SK-N-SH (cell line): Measurements from ENCODE around the gene PTPRG. TPM values are rescaled to one million over a fixed set of nuclear protein-coding genes. Genes with fewer than 3 reads are reported as not detected.

Experiments used
- CTCF ChIA-PET: fragments of 300-600, 350-600 bp; formaldehyde crosslinking; extraction: SDS; loops from one replicate; lab custom pipeline; 2021; lab: Yijun Ruan, JAX
- POLR2A ChIA-PET: fragments of 350-600 bp; sonication (Branson Sonifier 250); formaldehyde crosslinking; extraction: SDS; loops from one replicate; lab custom pipeline; 2020; ENCODE audit warnings: antibody characterized with exemption, inconsistent platforms; lab: Yijun Ruan, JAX
- DNase-seq: peaks from one replicate; pipeline ENCODE4 v3.0.0; 2012
- H2AFZ ChIP-seq: fragments of 200-600 bp; sonication (generic); 2 replicates; pipeline ENCODE4 v1.8.1; 2016; ENCODE audit warnings: antibody characterized with exemption, mild to moderate bottlenecking, low read depth
- H3F3A ChIP-seq: fragments of 200-600 bp; sonication (generic); replicated peaks from 2 replicates; pipeline ENCODE3; 2016; ENCODE audit warnings: antibody characterized with exemption, mild to moderate bottlenecking; ENCODE audit not compliant: insufficient read depth
- H3K27ac ChIP-seq, 2 experiments: fragments of 200-500 bp in 1 of 2; fragments of 200-600 bp in 1 of 2; sonication (Bioruptor generic) in 1 of 2; sonication (generic), shearing (Covaris generic) in 1 of 2; 2 replicates each; pipeline versions ENCODE4 v1.5.1 to v1.6.1; 2014 to 2016; ENCODE audit warnings: low read depth in 2 of 2, inconsistent platforms in 1 of 2, low read length in 1 of 2, mild to moderate bottlenecking in 1 of 2, mixed read lengths in 1 of 2
- H3K27me3 ChIP-seq: fragments of 200-600 bp; sonication (generic), shearing (Covaris generic); 2 replicates; pipeline ENCODE4 v1.6.1; 2016; ENCODE audit warnings: mixed run types; ENCODE audit not compliant: insufficient read depth
- H3K36me3 ChIP-seq, 2 experiments: fragments of 200-500 bp in 1 of 2; fragments of 200-600 bp in 1 of 2; sonication (Bioruptor generic) in 1 of 2; sonication (generic) in 1 of 2; replicated peaks in 1 of 2; 2 replicates each; pipeline versions ENCODE3 to v1.5.1; 2014 to 2016; ENCODE audit warnings: low read length in 1 of 2, mild to moderate bottlenecking in 1 of 2; ENCODE audit not compliant: insufficient read depth in 2 of 2, control insufficient read depth in 1 of 2
- H3K4me1 ChIP-seq, 2 experiments: fragments of 200-500 bp in 1 of 2; fragments of 200-600 bp in 1 of 2; sonication (Bioruptor generic) in 1 of 2; sonication (generic), shearing (Covaris generic) in 1 of 2; 2 replicates each; pipeline versions ENCODE4 v1.5.1 to v1.6.1; 2014 to 2016; ENCODE audit warnings: low read depth in 1 of 2, low read length in 1 of 2, mixed run types in 1 of 2; ENCODE audit not compliant: insufficient read depth in 2 of 2, control insufficient read depth in 1 of 2
- H3K4me2 ChIP-seq: fragments of 200-600 bp; sonication (generic), shearing (Covaris generic); 2 replicates; pipeline ENCODE4 v1.6.1; 2017; ENCODE audit warnings: mixed run types
- H3K4me3 ChIP-seq, 2 experiments: fragments of 200-500 bp in 1 of 2; fragments of 200-600 bp in 1 of 2; sonication (Bioruptor generic) in 1 of 2; sonication (generic), shearing (Covaris generic) in 1 of 2; 2 replicates each; pipeline versions ENCODE4 v1.5.1 to v1.8.1; 2014 to 2016; ENCODE audit warnings: low read depth in 2 of 2, inconsistent platforms in 1 of 2, low read length in 1 of 2, mild to moderate bottlenecking in 1 of 2, mixed read lengths in 1 of 2, moderate library complexity in 1 of 2
- H3K79me2 ChIP-seq: fragments of 200-600 bp; sonication (generic); 2 replicates; pipeline ENCODE4 v1.8.1; 2017; ENCODE audit warnings: mild to moderate bottlenecking; ENCODE audit not compliant: insufficient read depth
- H3K9ac ChIP-seq: fragments of 200-600 bp; sonication (generic); 2 replicates; pipeline ENCODE4 v1.6.1; 2017; ENCODE audit warnings: mixed run types
- H3K9me2 ChIP-seq: fragments of 200-600 bp; sonication (generic); 2 replicates; pipeline ENCODE4 v1.6.1; 2017; ENCODE audit warnings: mixed run types
- H3K9me3 ChIP-seq: fragments of 200-600 bp; sonication (generic); 2 replicates; pipeline ENCODE4 v1.6.1; 2017; ENCODE audit warnings: mixed run types, mild to moderate bottlenecking, moderate library complexity
- H4K20me1 ChIP-seq: fragments of 200-600 bp; sonication (generic); 2 replicates; pipeline ENCODE4 v1.6.1; 2017; ENCODE audit warnings: mild to moderate bottlenecking, mixed run types; ENCODE audit not compliant: insufficient read depth
- EP300 ChIP-seq, 2 experiments: IDR thresholded peaks; 2 replicates each; pipeline versions ENCODE4 v1.4.0 to v1.6.1; 2012; ENCODE audit warnings: borderline replicate concordance in 1 of 2, low read depth in 1 of 2, low read length in 1 of 2
- EZH2phosphoT487 ChIP-seq: fragments of 200-600 bp; sonication (generic); IDR thresholded peaks from 2 replicates; pipeline ENCODE4 v1.6.1; 2017; ENCODE audit warnings: low read depth, mixed run types, mild to moderate bottlenecking, antibody characterized with exemption, moderate library complexity, borderline replicate concordance
- FOSL2 ChIP-seq: IDR thresholded peaks from 2 replicates; pipeline ENCODE4 v1.4.0; 2012; ENCODE audit warnings: low read depth, mild to moderate bottlenecking, moderate library complexity, borderline replicate concordance
- FOXJ3 ChIP-seq: sonication (generic); formaldehyde crosslinking; IDR thresholded peaks from 2 replicates; pipeline ENCODE4 v1.5.1; 2020; ENCODE audit warnings: mild to moderate bottlenecking, missing genetic modification reagents
- FOXM1 ChIP-seq: IDR thresholded peaks from 2 replicates; pipeline ENCODE4 v1.4.0; 2012; ENCODE audit warnings: low read depth, mild to moderate bottlenecking
- IRF3 ChIP-seq: fragments of 150-350 bp; IDR thresholded peaks from 2 replicates; pipeline ENCODE4 v1.6.1; 2016; ENCODE audit warnings: mild to moderate bottlenecking, low read depth, low read length
- JUND ChIP-seq: IDR thresholded peaks from 2 replicates; pipeline ENCODE4 v1.4.0; 2012
- MEF2A ChIP-seq: IDR thresholded peaks from 2 replicates; pipeline ENCODE4 v1.4.0; 2012; ENCODE audit warnings: low read depth, borderline replicate concordance
- MXI1 ChIP-seq: IDR thresholded peaks from 2 replicates; pipeline ENCODE4 v1.6.1; 2012; ENCODE audit warnings: mild to moderate bottlenecking, low read depth, low read length, improper control_type of control experiment
- NFIC ChIP-seq: IDR thresholded peaks from 2 replicates; pipeline ENCODE4 v1.4.0; 2012; ENCODE audit warnings: borderline replicate concordance
- SIN3A ChIP-seq: IDR thresholded peaks from 2 replicates; pipeline ENCODE4 v1.6.1; 2012; ENCODE audit warnings: low read depth, mild to moderate bottlenecking, low read length, moderate library complexity, borderline replicate concordance
- TAF1 ChIP-seq: IDR thresholded peaks from 2 replicates; pipeline ENCODE4 v1.6.1; 2012; ENCODE audit warnings: low read depth, mild to moderate bottlenecking, low read length, moderate library complexity, borderline replicate concordance
- TCF12 ChIP-seq: IDR thresholded peaks from 2 replicates; pipeline ENCODE4 v1.4.0; 2012
- USF1 ChIP-seq: IDR thresholded peaks from 2 replicates; pipeline ENCODE4 v1.4.0; 2012; ENCODE audit warnings: low read depth, borderline replicate concordance
- YY1 ChIP-seq: IDR thresholded peaks from 2 replicates; pipeline ENCODE4 v1.4.0; 2012; ENCODE audit warnings: low read depth, mild to moderate bottlenecking
- WGBS: methylation state at CpG from one replicate; pipeline ENCODE4 v1.1.6; 2017; ENCODE audit warnings: low lambda C conversion rate; 5-methylcytosine and 5-hydroxymethylcytosine counted together
- polyA plus RNA-seq, 3 experiments: library from polyadenylated mRNA; depleted of rRNA; stranded (reverse); fragments of >200 nt; gene quantifications; 2 replicates each; pipeline ENCODE4 v1.2.3, GENCODE V29; 2012
- TF ChIP-seq, protein P1 (sequence below): IDR thresholded peaks from 2 replicates; pipeline ENCODE4; 2012
- TF ChIP-seq, protein P2 (sequence below): IDR thresholded peaks from 2 replicates; pipeline ENCODE4 v1.4.0; 2012; ENCODE audit warnings: low read depth

Gene PTPRG
- polyA plus RNA-seq, 1 of the 3 experiments (the other 2 are of a cell fraction): 14.1 TPM

DNA sequence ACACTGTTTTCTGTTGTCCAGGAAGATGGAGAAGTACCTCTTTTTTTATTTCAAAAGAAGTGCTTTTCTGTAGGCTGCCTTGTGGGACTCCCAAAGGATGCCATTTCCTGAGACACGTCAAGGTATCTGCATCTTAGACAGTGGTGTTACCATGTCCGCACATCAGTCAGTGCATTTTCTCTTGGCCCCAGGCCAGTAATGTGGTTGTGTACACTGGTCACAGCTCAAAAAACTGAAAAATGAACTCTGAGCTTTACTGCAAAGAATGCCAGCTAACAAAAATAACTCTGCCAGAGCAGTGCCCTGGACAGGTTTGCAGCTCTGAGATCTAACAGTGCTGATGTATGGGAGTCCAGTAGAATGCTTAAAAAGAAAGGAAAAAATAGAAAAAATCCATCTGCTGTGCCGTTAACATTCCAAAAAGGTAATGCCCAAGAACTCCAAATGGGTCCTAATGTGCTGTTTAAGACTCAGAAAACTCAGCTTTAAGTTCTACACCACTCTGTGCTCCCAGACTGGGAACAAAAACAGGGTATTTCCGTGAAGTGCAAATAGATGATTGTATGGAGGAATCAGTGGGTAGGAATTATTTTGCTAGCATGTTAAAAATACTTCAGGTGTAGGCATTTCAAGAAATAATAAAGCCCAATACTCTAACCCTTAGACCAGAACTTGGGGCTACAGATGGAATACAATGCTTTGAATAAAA is 496.1 kb downstream of the PTPRG start:
- Histone ChIP-seq H3K79me2 (no peaks in the 10 kb centered on the region), H3K9ac (no peak overlapping the region), H3F3A (no peaks in the 10 kb centered on the region), H3K36me3 (no peaks in the 10 kb centered on the region), H4K20me1 (no peaks in the 10 kb centered on the region), H3K27ac (no peak overlapping the region), H3K9me3 (no peaks in the 10 kb centered on the region), H3K4me2 (no peak overlapping the region), H2AFZ (no peak overlapping the region), H3K27me3 (no peaks in the 10 kb centered on the region), H3K9me2 (no peaks in the 10 kb centered on the region), H3K4me1 (no peaks in the 10 kb centered on the region), H3K4me3 (no peak overlapping the region)
- 65% methylated on average over 4 of the region's 4 CpGs for WGBS
- CTCF ChIA-PET: no interaction called here
- no peak for DNase-seq
- POLR2A ChIA-PET: no interaction called here
- no peak for TF ChIP-seq YY1
- TF ChIP-seq NFIC: peak; percentile 84
- TF ChIP-seq FOXJ3 (CRISPR knock-in tag): no peak
- no peak for TF ChIP-seq TAF1
- TF ChIP-seq EP300 (IDR thresholded peaks at IDR 0.05; ENCODE audit: borderline replicate concordance in 1 of 2, low read depth in 1 of 2, low read length in 1 of 2): 0 out of 4 replicates have a peak, but pooled peaks of 1 of the 2 experiments have one; percentile 37
- peak; percentile 55 for TF ChIP-seq TCF12
- peak; percentile 8; the same call in 1 of the 2 replicates for TF ChIP-seq JUND
- TF ChIP-seq IRF3: no peak
- TF ChIP-seq, protein P1, sequence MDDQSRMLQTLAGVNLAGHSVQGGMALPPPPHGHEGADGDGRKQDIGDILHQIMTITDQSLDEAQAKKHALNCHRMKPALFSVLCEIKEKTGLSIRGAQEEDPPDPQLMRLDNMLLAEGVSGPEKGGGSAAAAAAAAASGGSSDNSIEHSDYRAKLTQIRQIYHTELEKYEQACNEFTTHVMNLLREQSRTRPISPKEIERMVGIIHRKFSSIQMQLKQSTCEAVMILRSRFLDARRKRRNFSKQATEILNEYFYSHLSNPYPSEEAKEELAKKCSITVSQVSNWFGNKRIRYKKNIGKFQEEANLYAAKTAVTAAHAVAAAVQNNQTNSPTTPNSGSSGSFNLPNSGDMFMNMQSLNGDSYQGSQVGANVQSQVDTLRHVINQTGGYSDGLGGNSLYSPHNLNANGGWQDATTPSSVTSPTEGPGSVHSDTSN: peak; percentile 61
- TF ChIP-seq MEF2A: 0 out of 2 replicates have a peak, but pooled peaks have one; percentile 41
- no peak for TF ChIP-seq USF1

GRCh38 chr3:62065985-62066693 is 504.8 kb downstream of the PTPRG start:
- Histone ChIP-seq H3K27ac (no peak overlapping the region; a peak in 2 of 4 replicates), H3K79me2 (no peaks in the 10 kb centered on the region), H3K9ac (no peak overlapping the region), H4K20me1 (no peaks in the 10 kb centered on the region), H3K9me3 (no peaks in the 10 kb centered on the region), H3K4me2 (no peak overlapping the region), H3K4me3 (no peak overlapping the region), H3K9me2 (no peaks in the 10 kb centered on the region), H3K36me3 (no peaks in the 10 kb centered on the region), H3K4me1 (no peaks in the 10 kb centered on the region; a peak in 2 of 4 replicates), H3F3A (no peaks in the 10 kb centered on the region), H3K27me3 (no peaks in the 10 kb centered on the region), H2AFZ (no peak overlapping the region)
- no peak for DNase-seq
- CTCF ChIA-PET: interaction anchor here (2.0 kb wide), 1 partner anchor 14 kb away, joined by 11 read pairs; no protein-coding TSS in a partner anchor
- POLR2A ChIA-PET: no interaction called here
- WGBS: 70% methylated on average over 5 of the region's 5 CpGs
- peak; percentile 64 for TF ChIP-seq JUND
- TF ChIP-seq IRF3: no peak
- TF ChIP-seq, protein P1: peak; percentile 90
- TF ChIP-seq NFIC: peak; percentile 29; the same call in 1 of the 2 replicates
- TF ChIP-seq YY1: no peak
- TF ChIP-seq USF1: no peak
- TF ChIP-seq FOXM1: peak; percentile 29; the same call in 1 of the 2 replicates
- peak; percentile 39; the same call in 1 of the 2 replicates for TF ChIP-seq FOSL2
- TF ChIP-seq MXI1: no peak
- TF ChIP-seq, protein P2, sequence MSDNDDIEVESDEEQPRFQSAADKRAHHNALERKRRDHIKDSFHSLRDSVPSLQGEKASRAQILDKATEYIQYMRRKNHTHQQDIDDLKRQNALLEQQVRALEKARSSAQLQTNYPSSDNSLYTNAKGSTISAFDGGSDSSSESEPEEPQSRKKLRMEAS: no peak
- TF ChIP-seq SIN3A: no peak
- TF ChIP-seq EZH2phosphoT487: no peak
